ENCODE measurements around the gene PROB1.

DNA sequence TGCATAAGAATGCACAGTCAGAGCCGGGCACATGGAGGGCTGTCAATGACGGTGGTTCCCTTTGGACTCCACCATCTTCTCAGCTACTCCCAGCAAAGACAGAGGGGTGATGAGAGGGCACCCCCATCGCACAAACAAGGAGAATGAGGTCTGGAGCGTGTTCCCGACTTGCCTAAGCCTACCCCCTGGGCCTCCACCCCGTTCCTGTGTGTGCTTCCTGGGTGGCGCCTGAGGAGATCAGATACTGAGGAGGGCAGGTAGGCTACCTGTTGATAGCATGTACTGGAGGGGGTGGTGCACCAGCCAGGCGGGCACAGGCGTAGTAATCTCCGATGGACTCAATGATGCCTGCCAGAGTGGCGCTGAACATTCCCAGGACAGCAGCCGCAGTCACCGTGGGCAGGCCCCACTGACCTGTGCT lies 16.0 kb downstream of the PROB1 start:
- TF ChIP-seq, protein P1, sequence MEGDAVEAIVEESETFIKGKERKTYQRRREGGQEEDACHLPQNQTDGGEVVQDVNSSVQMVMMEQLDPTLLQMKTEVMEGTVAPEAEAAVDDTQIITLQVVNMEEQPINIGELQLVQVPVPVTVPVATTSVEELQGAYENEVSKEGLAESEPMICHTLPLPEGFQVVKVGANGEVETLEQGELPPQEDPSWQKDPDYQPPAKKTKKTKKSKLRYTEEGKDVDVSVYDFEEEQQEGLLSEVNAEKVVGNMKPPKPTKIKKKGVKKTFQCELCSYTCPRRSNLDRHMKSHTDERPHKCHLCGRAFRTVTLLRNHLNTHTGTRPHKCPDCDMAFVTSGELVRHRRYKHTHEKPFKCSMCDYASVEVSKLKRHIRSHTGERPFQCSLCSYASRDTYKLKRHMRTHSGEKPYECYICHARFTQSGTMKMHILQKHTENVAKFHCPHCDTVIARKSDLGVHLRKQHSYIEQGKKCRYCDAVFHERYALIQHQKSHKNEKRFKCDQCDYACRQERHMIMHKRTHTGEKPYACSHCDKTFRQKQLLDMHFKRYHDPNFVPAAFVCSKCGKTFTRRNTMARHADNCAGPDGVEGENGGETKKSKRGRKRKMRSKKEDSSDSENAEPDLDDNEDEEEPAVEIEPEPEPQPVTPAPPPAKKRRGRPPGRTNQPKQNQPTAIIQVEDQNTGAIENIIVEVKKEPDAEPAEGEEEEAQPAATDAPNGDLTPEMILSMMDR (IDR thresholded peaks at IDR 0.05; ENCODE audit: control extremely low read depth in 1 of 3, insufficient read depth in 1 of 3, low read depth in 1 of 3, low read length in 3 of 3): no peak
- TF ChIP-seq EP300 (IDR thresholded peaks at IDR 0.05; ENCODE audit: borderline replicate concordance in 1 of 2, low read depth in 2 of 2, low read length in 2 of 2) (no peak), FOSL1 (IDR thresholded peaks at IDR 0.05; ENCODE audit: insufficient read depth, low read depth, low read length) (no peak), GABPA (IDR thresholded peaks at IDR 0.05; ENCODE audit: borderline replicate concordance, insufficient read depth, low read length) (no peak), KDM5A (IDR thresholded peaks at IDR 0.05; ENCODE audit: low read length) (no peak), TAF1 (IDR thresholded peaks at IDR 0.05; ENCODE audit: low read depth, low read length) (no peak)
- TF ChIP-seq, protein P2, sequence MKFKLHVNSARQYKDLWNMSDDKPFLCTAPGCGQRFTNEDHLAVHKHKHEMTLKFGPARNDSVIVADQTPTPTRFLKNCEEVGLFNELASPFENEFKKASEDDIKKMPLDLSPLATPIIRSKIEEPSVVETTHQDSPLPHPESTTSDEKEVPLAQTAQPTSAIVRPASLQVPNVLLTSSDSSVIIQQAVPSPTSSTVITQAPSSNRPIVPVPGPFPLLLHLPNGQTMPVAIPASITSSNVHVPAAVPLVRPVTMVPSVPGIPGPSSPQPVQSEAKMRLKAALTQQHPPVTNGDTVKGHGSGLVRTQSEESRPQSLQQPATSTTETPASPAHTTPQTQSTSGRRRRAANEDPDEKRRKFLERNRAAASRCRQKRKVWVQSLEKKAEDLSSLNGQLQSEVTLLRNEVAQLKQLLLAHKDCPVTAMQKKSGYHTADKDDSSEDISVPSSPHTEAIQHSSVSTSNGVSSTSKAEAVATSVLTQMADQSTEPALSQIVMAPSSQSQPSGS (IDR thresholded peaks at IDR 0.05; ENCODE audit: low read length): no peak
